ENCODE data around the gene TEDC1.

TEDC1 gene

GRCh38 chr14:105525861-105526775, 35.1 kb downstream of the TEDC1 start, which contains the start of gene TMEM121:
TMEM121 (plus strand) TSS chr14:105526583; CDS start chr14:105528835, 2,252 bp downstream.
- DNase-seq, result peak; percentile 63

- peak; percentile 56 for DNase-seq
Measured at GRCh38 chr14:105526776-105527380, 35.8 kb downstream of the TEDC1 start.

DNA sequence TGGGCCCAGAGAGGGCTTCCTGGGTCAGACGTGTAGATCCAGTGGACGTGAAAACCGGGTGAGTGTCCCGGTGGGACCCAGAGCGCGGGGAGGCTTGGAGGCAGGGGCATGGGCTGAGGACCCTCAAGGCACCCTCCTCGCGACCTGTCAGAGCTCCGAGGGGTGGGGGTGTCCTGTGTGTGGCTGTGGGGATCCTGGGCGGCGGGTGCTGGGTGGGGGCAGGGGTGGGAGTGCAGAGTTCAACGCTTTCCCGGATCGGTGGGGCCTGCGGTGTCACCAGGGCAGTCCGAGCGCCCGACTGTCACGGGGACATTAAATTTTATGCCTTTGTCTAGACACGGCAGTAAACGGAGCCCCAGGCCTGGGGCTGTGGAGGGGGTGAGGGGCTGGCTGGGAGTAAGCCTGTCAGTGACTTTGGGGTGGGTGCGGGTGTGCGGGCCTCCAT, 36.4 kb downstream of the TEDC1 start:
- DNase-seq, result no peak

DNA sequence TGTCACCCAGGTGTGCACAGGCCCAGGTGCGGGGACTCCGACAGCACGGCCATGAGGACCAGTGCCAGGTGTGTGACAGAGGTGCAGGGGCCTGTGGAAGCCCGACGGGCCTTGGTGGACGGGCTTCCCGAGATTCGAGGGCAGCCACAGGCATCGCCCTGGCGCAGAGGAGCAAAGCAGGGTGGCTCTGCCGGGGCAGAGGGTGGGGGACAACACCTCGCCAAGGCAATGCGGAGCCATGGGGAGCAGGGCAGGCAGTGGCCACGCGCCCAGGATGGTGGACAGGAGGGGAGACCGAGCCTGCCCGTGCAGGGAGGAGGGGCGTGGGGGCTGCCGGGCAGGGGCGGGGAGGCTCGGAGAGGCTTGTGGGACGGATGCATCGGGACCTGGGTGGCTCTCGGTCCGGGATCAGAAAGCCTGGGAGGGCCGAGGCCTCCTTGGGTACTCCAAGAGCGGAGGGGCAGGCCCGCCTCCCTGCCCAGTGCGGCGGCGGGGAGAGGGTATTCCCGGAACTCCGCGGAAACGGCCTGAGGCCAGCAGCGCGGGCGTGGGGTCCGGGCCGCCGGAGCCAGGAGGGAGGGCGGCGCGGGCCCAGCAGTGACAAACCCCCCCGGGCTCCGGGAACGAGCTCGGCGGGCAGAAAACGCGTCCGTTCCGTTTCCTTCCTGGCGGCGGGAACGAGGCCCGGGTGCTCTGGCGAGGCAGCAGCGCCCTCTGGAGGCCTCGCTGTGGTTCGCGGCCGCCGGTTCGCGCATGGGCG, 37.0 kb downstream of the TEDC1 start:
- peak; percentile 88 for DNase-seq

- peak; percentile 73 for DNase-seq
Measured at GRCh38 chr14:105528586-105529318, 37.7 kb downstream of the TEDC1 start.

- no peak for DNase-seq
Measured at GRCh38 chr14:105529319-105529568, 38.2 kb downstream of the TEDC1 start.

- no peak for DNase-seq
Measured at GRCh38 chr14:105529569-105530284, 38.7 kb downstream of the TEDC1 start.

DNA sequence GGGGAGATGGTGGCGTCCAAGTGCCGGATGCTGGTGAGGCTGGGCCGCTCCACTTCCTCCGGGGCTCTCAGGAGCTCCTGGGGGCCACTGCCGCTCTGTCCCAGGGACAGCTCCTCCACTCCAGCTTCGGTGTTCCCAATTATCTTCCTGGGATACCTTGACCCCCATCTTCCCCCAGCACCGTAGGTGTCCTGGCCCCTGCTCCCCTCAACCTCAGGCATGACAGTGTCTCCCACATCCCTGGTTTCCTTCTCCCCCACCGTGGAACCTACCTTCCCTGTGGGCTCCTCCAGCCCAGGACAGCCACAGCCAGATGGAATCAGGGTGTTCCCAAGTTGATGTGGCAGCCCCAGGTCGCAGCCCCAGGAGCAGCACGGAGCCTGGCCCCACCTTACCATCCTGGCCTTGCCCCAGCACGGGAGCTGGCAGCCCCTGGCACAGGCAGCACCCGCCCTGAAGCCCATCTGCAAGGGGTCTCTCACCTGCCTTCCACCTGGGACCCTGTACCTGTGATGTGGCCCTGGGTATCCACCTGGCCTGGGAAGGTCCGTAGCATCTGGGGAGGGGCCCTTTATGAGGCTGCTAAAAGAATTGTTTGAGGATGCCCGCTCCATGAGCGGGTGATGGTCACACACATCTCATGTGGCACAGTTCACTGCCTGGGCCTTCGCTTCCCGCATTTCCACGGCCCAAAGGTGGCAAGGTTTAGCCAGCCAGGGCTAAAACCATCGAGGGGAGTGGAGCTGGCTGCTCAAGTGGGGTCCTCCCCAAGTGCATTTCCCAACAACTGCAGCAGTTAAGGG, 39.4 kb downstream of the TEDC1 start:
- no peak for DNase-seq

DNA sequence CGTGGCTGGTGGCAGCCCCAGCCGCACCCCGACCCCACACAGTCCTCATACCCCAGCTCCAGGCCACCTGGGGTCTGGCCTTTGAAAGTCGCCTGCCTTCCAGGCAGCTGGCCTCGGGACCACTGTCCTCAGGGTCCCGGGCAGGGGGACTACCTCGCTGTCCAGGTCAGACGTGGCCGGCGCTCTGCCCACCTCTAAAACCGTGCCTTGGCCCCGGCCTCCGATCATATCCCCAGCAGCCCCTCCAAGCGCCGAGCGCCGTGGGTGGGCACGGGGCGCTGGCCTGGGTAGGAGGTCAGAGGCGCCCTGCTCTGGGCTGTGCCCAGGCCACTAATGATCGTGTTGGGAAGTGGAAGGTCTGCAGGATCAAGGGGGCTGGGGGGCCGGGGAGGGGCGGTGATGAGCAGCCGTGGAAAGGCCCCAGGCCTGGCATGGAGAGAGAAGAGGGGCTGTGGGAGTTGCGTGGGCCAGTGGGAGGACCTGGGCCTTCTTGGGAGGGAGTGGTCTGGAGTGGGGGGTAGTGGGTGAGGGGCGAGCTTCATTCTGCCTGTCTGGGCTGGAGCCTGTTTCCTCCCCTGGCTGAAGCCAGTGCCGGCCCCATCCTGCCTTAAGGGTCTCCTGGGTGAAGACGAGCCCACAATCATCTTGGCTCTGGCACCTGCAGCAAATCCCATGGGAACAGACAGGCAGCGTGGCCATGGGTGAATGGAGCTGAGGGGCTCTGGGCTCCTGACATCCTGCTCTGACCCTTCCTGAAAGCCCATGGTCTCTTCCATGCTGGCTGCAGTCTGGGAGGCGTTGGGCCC, 40.2 kb downstream of the TEDC1 start:
- no peak for DNase-seq

GRCh38 chr14:105531894-105532623, 41.0 kb downstream of the TEDC1 start:
- no peak for DNase-seq

- no peak for DNase-seq
Measured at GRCh38 chr14:105532735-105533141, 41.7 kb downstream of the TEDC1 start.

DNA sequence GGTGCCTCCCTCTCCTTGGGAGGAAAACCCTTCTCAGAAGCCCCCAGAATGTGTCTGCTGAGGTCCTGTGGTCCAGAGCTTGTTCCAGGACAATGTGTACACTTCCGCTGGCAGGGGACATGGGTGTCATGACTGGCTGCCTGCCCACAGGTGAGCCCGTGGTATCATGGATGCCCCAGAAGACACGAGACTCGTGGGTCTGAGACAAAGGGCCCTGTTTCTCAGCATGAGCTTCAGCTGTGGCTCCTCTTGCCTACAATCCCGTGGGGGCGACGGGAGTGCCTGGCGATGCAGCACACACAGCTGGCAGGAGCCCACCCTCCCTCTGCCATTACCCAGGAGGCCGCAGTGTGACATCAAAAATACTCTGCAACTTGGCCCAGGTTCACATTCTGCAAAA, 42.3 kb downstream of the TEDC1 start:
- no peak for DNase-seq

- no peak for DNase-seq
Measured at GRCh38 chr14:105533811-105534498, 42.9 kb downstream of the TEDC1 start.

GRCh38 chr14:105534586-105534985, 43.5 kb downstream of the TEDC1 start:
- no peak for DNase-seq

- no peak for DNase-seq
Measured at GRCh38 chr14:105536051-105536450, 45.0 kb downstream of the TEDC1 start.

GRCh38 chr14:105536691-105537579, 45.9 kb downstream of the TEDC1 start:
- DNase-seq, result no peak
